MCF 10A (cell line): ENCODE results near the gene PPP2R5A. TPM values are rescaled to one million over a fixed set of nuclear protein-coding genes. Genes with fewer than 3 reads are reported as not detected.

ENCODE experiments used
- BruUV-seq: library from RNA; stranded (reverse); fragments of 400-500 nt; replicated peaks from 2 replicates; lab custom pipeline; 2021; lab: Mats Ljungman, UMichigan
- CTCF ChIA-PET: fragments of 300-600 bp; sonication (Branson Sonifier 250); formaldehyde crosslinking; extraction: SDS; loops from one replicate; lab custom pipeline; 2021; ENCODE audit warnings: antibody characterized with exemption, inconsistent platforms; lab: Yijun Ruan, JAX
- POLR2A ChIA-PET: fragments of 300-600, 350-650 bp; sonication (Branson Sonifier 250); formaldehyde crosslinking; extraction: SDS; loops from one replicate; lab custom pipeline; 2020; ENCODE audit warnings: antibody characterized with exemption, inconsistent platforms; lab: Yijun Ruan, JAX
- DNase-seq: peaks from one replicate; pipeline ENCODE4 v3.0.0-alpha.2; 2018; ENCODE audit not compliant: unreplicated experiment
- H3K27ac Mint-ChIP-seq: one replicate; pipeline ENCODE4 v1.8.0; 2022; ENCODE audit warnings: mild to moderate bottlenecking, low read depth, mixed read lengths; ENCODE audit not compliant: unreplicated experiment
- H3K27me3 Mint-ChIP-seq: one replicate; pipeline ENCODE4 v1.8.0; 2022; ENCODE audit warnings: mixed read lengths; ENCODE audit not compliant: insufficient read depth, unreplicated experiment
- H3K36me3 Mint-ChIP-seq: one replicate; pipeline ENCODE4 v1.8.0; 2022; ENCODE audit warnings: mild to moderate bottlenecking, moderate library complexity, mixed read lengths; ENCODE audit not compliant: insufficient read depth, unreplicated experiment
- H3K4me1 Mint-ChIP-seq: one replicate; pipeline ENCODE4 v1.8.0; 2022; ENCODE audit warnings: mixed read lengths; ENCODE audit not compliant: insufficient read depth, unreplicated experiment
- H3K4me3 Mint-ChIP-seq: one replicate; pipeline ENCODE4 v1.8.0; 2022; ENCODE audit warnings: mild to moderate bottlenecking, moderate library complexity, mixed read lengths; ENCODE audit not compliant: unreplicated experiment
- H3K9me3 Mint-ChIP-seq: one replicate; pipeline ENCODE4 v1.8.0; 2022; ENCODE audit warnings: mixed read lengths; ENCODE audit not compliant: unreplicated experiment
- intact Hi-C: fragments of 100-400 bp; cut with micrococcal nuclease; formaldehyde crosslinking; loops from 2 replicates; pipeline ENCODE4 v1.14.1; 2022
- total RNA-seq: library from RNA; stranded (reverse); gene quantifications from 2 replicates; pipeline ENCODE4 v1.2.3, GENCODE V29; 2022
- TF ChIP-seq, protein P1 (sequence below): fragments of 200-600 bp; IDR thresholded peaks from one replicate; pipeline ENCODE4 v1.8.0; 2022; ENCODE audit warnings: antibody characterized with exemption, mild to moderate bottlenecking; ENCODE audit not compliant: unreplicated experiment

Gene PPP2R5A
- total RNA-seq, 1 experiment from 2014 or later, result 38.6 TPM

DNA sequence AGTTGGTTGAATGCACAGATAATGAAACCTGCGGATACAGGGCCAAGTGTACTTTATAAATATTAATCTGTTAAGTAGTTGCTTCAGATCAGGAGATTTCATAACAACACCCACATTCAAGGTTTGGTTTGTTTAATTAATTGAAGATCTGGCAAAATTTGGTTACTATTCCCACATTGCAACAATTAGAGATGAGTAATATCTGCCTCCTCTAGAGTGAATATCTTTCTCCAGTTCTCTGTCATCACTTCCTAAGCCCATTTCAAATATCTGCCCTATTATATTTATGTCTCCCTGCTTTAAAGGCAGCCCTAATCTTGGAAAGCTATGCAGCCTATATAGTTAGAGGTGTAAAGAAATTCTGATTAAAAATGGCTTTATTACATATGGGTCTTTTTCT, 61.4 kb downstream of the PPP2R5A start:
- BruUV-seq, result no TSS peak
- ChIA-PET CTCF (interaction anchor here (1.2 to 5.9 kb wide), 2 partner anchors 21 to 275 kb away, joined by 5 to 36 read pairs; no protein-coding TSS in a partner anchor), POLR2A (interaction anchor here (0.7 kb wide), 1 partner anchor 280 kb away, joined by 4 read pairs; no protein-coding TSS in a partner anchor)
- no peaks in the 10 kb centered on the region for H3K27me3 Mint-ChIP-seq
- intact Hi-C loops, result no loop called here
- no peaks in the 10 kb centered on the region for H3K4me1 Mint-ChIP-seq
- H3K27ac Mint-ChIP-seq, result no peak overlapping the region
- H3K36me3 Mint-ChIP-seq, result peaks cover 48% of the 10 kb centered on the region
- H3K9me3 Mint-ChIP-seq, result no peaks in the 10 kb centered on the region
- no peak for DNase-seq
- TF ChIP-seq, protein P1, sequence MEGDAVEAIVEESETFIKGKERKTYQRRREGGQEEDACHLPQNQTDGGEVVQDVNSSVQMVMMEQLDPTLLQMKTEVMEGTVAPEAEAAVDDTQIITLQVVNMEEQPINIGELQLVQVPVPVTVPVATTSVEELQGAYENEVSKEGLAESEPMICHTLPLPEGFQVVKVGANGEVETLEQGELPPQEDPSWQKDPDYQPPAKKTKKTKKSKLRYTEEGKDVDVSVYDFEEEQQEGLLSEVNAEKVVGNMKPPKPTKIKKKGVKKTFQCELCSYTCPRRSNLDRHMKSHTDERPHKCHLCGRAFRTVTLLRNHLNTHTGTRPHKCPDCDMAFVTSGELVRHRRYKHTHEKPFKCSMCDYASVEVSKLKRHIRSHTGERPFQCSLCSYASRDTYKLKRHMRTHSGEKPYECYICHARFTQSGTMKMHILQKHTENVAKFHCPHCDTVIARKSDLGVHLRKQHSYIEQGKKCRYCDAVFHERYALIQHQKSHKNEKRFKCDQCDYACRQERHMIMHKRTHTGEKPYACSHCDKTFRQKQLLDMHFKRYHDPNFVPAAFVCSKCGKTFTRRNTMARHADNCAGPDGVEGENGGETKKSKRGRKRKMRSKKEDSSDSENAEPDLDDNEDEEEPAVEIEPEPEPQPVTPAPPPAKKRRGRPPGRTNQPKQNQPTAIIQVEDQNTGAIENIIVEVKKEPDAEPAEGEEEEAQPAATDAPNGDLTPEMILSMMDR, result no peak
- H3K4me3 Mint-ChIP-seq, result no peak overlapping the region

DNA sequence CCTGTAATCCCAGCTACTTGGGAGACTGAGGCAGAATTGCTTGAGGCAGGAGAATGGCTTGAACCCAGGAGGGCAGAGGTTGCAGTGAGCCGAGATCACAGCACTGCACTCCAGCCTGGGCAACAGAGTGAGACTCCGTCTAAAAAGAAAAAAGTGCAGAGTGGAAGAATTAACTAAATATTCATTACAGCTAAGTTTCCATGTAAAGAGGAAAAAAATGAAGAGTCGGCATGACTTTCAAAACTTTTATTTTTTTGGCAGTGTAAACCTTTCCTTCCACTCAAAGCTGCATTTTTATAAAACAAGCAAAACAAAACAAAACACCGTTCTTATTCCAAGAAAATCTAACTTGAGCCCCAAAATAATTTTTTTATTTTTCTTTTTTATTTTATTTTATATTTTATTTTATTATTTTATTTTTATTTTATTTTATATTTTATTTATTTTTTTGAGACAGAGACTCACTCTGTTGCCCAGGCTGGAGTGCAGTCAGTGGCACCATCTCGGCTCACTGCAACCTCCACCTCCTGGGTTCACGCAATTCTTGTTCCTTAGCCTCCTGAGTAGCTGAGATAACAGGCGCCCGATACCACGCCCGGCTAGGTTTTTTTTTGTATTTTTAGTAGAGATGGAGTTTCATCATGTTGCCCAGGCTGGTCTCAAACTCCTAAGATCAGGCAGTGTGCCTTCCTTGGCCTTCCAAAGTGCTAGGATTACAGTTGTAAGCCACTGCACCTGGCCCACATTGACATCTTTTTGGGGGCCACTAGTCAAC, 66.6 kb downstream of the PPP2R5A start:
- Mint-ChIP-seq H3K27me3 (no peaks in the 10 kb centered on the region), H3K4me1 (peaks cover 6% of the 10 kb centered on the region), H3K36me3 (peaks cover 57% of the 10 kb centered on the region), H3K9me3 (no peaks in the 10 kb centered on the region), H3K27ac (no peak overlapping the region), H3K4me3 (no peak overlapping the region)
- TF ChIP-seq, protein P1, result no peak
- BruUV-seq, result no TSS peak
- intact Hi-C loops, result no loop called here
- ChIA-PET CTCF (interaction anchor here (0.6 to 5.9 kb wide), 11 partner anchors 8 to 289 kb away, joined by 3 to 36 read pairs (median 4); no protein-coding TSS in a partner anchor), POLR2A (interaction anchor here (0.6 to 1.1 kb wide), 3 partner anchors 40 to 292 kb away, joined by 3 to 4 read pairs (median 3); no protein-coding TSS in a partner anchor)
- DNase-seq, result no peak

DNA sequence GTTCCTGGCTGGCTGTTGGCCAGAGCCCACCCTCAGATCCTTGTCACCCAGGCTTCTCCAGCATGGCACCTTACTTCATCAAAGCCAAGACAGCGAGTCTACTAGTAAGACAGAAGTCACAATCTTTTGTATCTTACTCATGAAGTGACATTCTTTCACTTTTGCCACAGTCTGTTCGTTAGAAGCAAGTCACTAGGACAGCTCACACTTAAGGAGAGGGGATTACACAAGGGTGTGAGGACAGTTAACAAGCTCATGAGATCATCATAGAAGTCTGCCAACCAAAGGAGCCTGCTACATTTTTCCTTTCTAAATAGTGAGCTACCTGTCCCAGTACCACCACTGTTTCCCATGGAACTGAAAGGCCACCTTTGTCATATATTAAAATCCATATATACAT, 68.0 kb downstream of the PPP2R5A start:
- no peaks in the 10 kb centered on the region for H3K27me3 Mint-ChIP-seq
- BruUV-seq, result no TSS peak
- H3K4me3 Mint-ChIP-seq, result no peak overlapping the region
- peaks cover 58% of the 10 kb centered on the region for H3K36me3 Mint-ChIP-seq
- ChIA-PET CTCF (interaction anchor here (0.8 to 3.8 kb wide), 8 partner anchors 11 to 318 kb away, joined by 3 to 33 read pairs (median 6); partner anchors contain the start of genes DTL and INTS7), POLR2A (no interaction called here)
- H3K9me3 Mint-ChIP-seq, result no peaks in the 10 kb centered on the region
- H3K4me1 Mint-ChIP-seq, result peaks cover 6% of the 10 kb centered on the region
- intact Hi-C loops, result no loop called here
- H3K27ac Mint-ChIP-seq, result no peak overlapping the region
- TF ChIP-seq, protein P1, result no peak
- peak; percentile 39 for DNase-seq

DNA sequence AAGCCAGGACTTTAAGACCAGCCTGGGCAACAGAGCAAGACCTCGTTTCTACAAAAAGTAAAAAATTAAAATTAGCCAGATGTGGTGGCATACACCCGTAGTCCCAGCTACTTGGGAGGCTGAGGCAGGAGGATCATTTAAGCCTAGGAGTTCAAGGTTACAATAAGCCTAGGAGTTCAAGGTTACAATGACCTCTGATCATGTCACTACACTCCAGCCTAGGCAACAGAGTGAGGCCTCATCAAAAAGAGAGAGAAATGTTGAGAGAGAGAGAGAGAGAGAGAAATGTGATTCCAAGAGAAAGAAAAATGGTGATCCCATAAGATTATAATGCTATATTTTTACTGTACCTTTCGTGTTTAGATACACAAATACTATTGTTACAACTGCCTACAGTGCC, 69.3 kb downstream of the PPP2R5A start:
- CTCF ChIA-PET, result interaction anchor here (0.7 to 3.8 kb wide), 3 partner anchors 12 to 283 kb away, joined by 3 to 33 read pairs (median 5); no protein-coding TSS in a partner anchor

More for the DNA sequence above, 69.3 kb downstream of the PPP2R5A start:
- H3K4me1 Mint-ChIP-seq, result peaks cover 6% of the 10 kb centered on the region
- no peak overlapping the region for H3K4me3 Mint-ChIP-seq
- no peaks in the 10 kb centered on the region for H3K27me3 Mint-ChIP-seq
- DNase-seq, result no peak
- intact Hi-C loops, result no loop called here
- POLR2A ChIA-PET, result no interaction called here
- peak overlapping the region; percentile 0 for H3K27ac Mint-ChIP-seq
- no peaks in the 10 kb centered on the region for H3K9me3 Mint-ChIP-seq
- peaks cover 61% of the 10 kb centered on the region for H3K36me3 Mint-ChIP-seq
- no TSS peak for BruUV-seq
- TF ChIP-seq, protein P1, result no peak
